ENCODE results near the gene BCL7A. TPM values are rescaled to one million over a fixed set of nuclear protein-coding genes. Genes with fewer than 3 reads are reported as not detected.

Gene BCL7A
- total RNA-seq, 1 experiment from 2014 or later, result 18.2 TPM

DNA sequence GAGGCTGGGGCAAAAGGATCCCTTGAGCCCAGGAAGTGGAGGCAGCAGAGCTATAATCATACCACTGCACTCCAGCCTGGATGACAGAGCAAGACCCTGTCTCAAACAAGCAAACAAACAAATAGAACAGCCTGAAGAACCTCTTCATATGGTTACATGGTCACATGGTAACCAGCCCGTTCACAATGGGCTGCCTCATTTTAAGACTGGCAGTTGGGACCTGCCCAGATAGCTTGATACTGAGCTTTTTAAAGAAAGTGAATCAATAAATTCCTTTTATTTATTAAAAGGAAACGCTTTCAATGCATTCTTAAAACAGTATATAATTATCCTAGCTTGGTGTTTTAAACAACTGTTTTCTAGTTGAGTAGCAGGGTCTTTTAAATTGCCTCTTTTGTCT is 67.4 kb downstream of the BCL7A start:
- Histone ChIP-seq H2AFZ (ENCODE audit: low read length) (no peak overlapping the region), H3K23me2 (ENCODE audit: insufficient read length, low read depth, low read length, poor library complexity, severe bottlenecking) (no peaks in the 10 kb centered on the region), H2AK5ac (ENCODE audit: insufficient read length, low read length) (no peak overlapping the region), H4K20me1 (ENCODE audit: control insufficient read depth, insufficient read depth, insufficient read length) (no peaks in the 10 kb centered on the region), H3K18ac (ENCODE audit: insufficient read length, low read depth, low read length) (no peak overlapping the region), H3K56ac (ENCODE audit: insufficient read length, low read depth, low read length) (no peak overlapping the region), H3K23ac (ENCODE audit: insufficient read length, low read depth, low read length) (no peak overlapping the region), H3K27me3 (ENCODE audit: insufficient read depth, low read length) (no peaks in the 10 kb centered on the region), H3K27ac (ENCODE audit: insufficient read length, low read depth, low read length) (no peak overlapping the region), H3K4me2 (ENCODE audit: insufficient read depth, insufficient read length, low read length) (no peak overlapping the region), H3K4me1 (ENCODE audit: insufficient read depth, low read length) (peaks cover 2% of the 10 kb centered on the region; the same call in 1 of the 2 replicates), H4K5ac (ENCODE audit: insufficient read length, low read depth, low read length) (no peak overlapping the region), H3K9ac (ENCODE audit: extremely low read depth, insufficient read length, low read length) (no peak overlapping the region), H4K91ac (ENCODE audit: insufficient read length, low read depth, low read length) (no peak overlapping the region), H3K9me3 (ENCODE audit: control insufficient read depth, low read depth, low read length) (no peaks in the 10 kb centered on the region), H3K79me1 (ENCODE audit: insufficient read depth, low read depth, low read length, poor library complexity, severe bottlenecking) (no peaks in the 10 kb centered on the region), H2BK20ac (ENCODE audit: low read depth, low read length, poor library complexity, severe bottlenecking) (no peak overlapping the region), H2BK5ac (ENCODE audit: insufficient read length, low read length) (no peak overlapping the region), H2BK120ac (ENCODE audit: low read depth, low read length, poor library complexity, severe bottlenecking) (no peak overlapping the region), H3T11ph (ENCODE audit: low read length) (no peak overlapping the region), H3K4ac (ENCODE audit: low read depth, low read length) (no peak overlapping the region), H3K79me2 (ENCODE audit: insufficient read depth, low read length) (peaks cover 4% of the 10 kb centered on the region; the same call in 1 of the 2 replicates), H4K8ac (replicated peaks; ENCODE audit: insufficient read length, low read depth, low read length) (no peak overlapping the region), H2BK15ac (ENCODE audit: low read depth, low read length) (no peak overlapping the region), H3K14ac (ENCODE audit: insufficient read depth, low read length) (no peak overlapping the region), H2BK12ac (ENCODE audit: insufficient read length, low read depth, low read length) (no peak overlapping the region)
- Mint-ChIP-seq H3K27ac (0 out of 7 replicates have a peak overlapping the region, but pooled peaks of 1 of the 3 experiments have one; percentile 53), H3K4me3 (no peak overlapping the region; a peak in 1 of 5 replicates), H3K9me3 (no peaks in the 10 kb centered on the region), H3K4me1 (peaks cover 16 to 19% of the 10 kb centered on the region in 2 experiments), H3K27me3 (ENCODE audit: low read depth) (no peaks in the 10 kb centered on the region), H3K36me3 (ENCODE audit: insufficient read depth in 1 of 3, low read depth in 3 of 3) (peaks cover 7 to 17% (median 12%) of the 10 kb centered on the region in 3 experiments; a peak in 6 of 7 replicates)
- DNase-seq, result no peak
- TF ChIP-seq, protein P1, sequence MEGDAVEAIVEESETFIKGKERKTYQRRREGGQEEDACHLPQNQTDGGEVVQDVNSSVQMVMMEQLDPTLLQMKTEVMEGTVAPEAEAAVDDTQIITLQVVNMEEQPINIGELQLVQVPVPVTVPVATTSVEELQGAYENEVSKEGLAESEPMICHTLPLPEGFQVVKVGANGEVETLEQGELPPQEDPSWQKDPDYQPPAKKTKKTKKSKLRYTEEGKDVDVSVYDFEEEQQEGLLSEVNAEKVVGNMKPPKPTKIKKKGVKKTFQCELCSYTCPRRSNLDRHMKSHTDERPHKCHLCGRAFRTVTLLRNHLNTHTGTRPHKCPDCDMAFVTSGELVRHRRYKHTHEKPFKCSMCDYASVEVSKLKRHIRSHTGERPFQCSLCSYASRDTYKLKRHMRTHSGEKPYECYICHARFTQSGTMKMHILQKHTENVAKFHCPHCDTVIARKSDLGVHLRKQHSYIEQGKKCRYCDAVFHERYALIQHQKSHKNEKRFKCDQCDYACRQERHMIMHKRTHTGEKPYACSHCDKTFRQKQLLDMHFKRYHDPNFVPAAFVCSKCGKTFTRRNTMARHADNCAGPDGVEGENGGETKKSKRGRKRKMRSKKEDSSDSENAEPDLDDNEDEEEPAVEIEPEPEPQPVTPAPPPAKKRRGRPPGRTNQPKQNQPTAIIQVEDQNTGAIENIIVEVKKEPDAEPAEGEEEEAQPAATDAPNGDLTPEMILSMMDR (conservative IDR thresholded peaks at IDR 0.05), result no peak
- WGBS (ENCODE audit: extremely low coverage, insufficient read length, low lambda C conversion rate), result no CpG with 5 or more reads among the region's 2 CpGs

Data from H9 (cell line).